H1 (cell line): Measurements from ENCODE around the gene SESN1.

Source experiments
- BACH1 ChIP-seq: IDR thresholded peaks from 2 replicates; pipeline ENCODE4 v1.6.1; 2012; ENCODE audit warnings: low read length, improper control_type of control experiment
- CBX5 ChIP-seq: fragments of 300-800, 300-1000 bp; sonication (generic); IDR thresholded peaks from 2 replicates; pipeline ENCODE4 v1.7.1; 2016; ENCODE audit warnings: antibody characterized with exemption, low read length, low read depth
- CTCF ChIP-seq, 3 experiments: IDR thresholded peaks; 1 replicate in 2 of 3; 2 replicates in 1 of 3; pipeline versions ENCODE4 v1.5.1 to v1.6.1; 2011; ENCODE audit warnings: low read length in 3 of 3, mild to moderate bottlenecking in 3 of 3, inconsistent platforms in 2 of 3, low read depth in 1 of 3, moderate library complexity in 1 of 3; ENCODE audit not compliant: insufficient read depth in 1 of 3; ENCODE audit errors: control extremely low read depth in 1 of 3
- FOSL1 ChIP-seq: IDR thresholded peaks from 2 replicates; pipeline ENCODE4 v1.6.1; 2011; ENCODE audit warnings: mild to moderate bottlenecking, low read depth, low read length, moderate library complexity; ENCODE audit not compliant: insufficient read depth
- HDAC2 ChIP-seq, 2 experiments: fragments of 300-600 bp in 1 of 2; sonication (generic) in 1 of 2; IDR thresholded peaks; 2 replicates each; pipeline ENCODE4 v1.6.1; 2011 to 2012; ENCODE audit warnings: low read depth in 2 of 2, low read length in 2 of 2, mild to moderate bottlenecking in 2 of 2, moderate library complexity in 2 of 2, borderline replicate concordance in 1 of 2, inconsistent platforms in 1 of 2
- POLR2A ChIP-seq, 2 experiments: IDR thresholded peaks; 1 replicate in 1 of 2; 2 replicates in 1 of 2; pipeline ENCODE4 v1.6.1; 2011; ENCODE audit warnings: low read depth in 2 of 2, low read length in 2 of 2, mild to moderate bottlenecking in 2 of 2; ENCODE audit errors: control extremely low read depth in 1 of 2
- RAD21 ChIP-seq, 2 experiments: IDR thresholded peaks in 1 of 2; conservative IDR thresholded peaks in 1 of 2; 2 replicates each; pipeline ENCODE4 v1.6.1; 2011; ENCODE audit warnings: low read depth in 2 of 2, low read length in 2 of 2, improper control_type of control experiment in 1 of 2, inconsistent platforms in 1 of 2, mild to moderate bottlenecking in 1 of 2, moderate library complexity in 1 of 2
- RXRA ChIP-seq: IDR thresholded peaks from 2 replicates; pipeline ENCODE4 v1.6.1; 2011; ENCODE audit warnings: low read depth, mild to moderate bottlenecking, low read length, moderate library complexity; ENCODE audit not compliant: insufficient read depth
- SUZ12 ChIP-seq: fragments of 200-600 bp; sonication (generic); IDR thresholded peaks from 2 replicates; pipeline ENCODE4 v1.6.1; 2012; ENCODE audit warnings: mild to moderate bottlenecking, inconsistent platforms, low read length, moderate library complexity, mixed read lengths
- USF2 ChIP-seq: IDR thresholded peaks from 2 replicates; pipeline ENCODE4 v1.6.1; 2011; ENCODE audit warnings: low read length, improper control_type of control experiment
- TF ChIP-seq, protein P1 (sequence below): IDR thresholded peaks from 2 replicates; pipeline ENCODE4 v1.6.1; 2012; ENCODE audit warnings: low read length, inconsistent platforms

- TF ChIP-seq USF2 (no peak), CTCF (IDR thresholded peaks at IDR 0.05; ENCODE audit: control extremely low read depth in 1 of 3, insufficient read depth in 1 of 3, low read depth in 1 of 3, low read length in 3 of 3) (no peak), RXRA (no peak), CBX5 (no peak), FOSL1 (no peak), HDAC2 (IDR thresholded peaks at IDR 0.05; ENCODE audit: borderline replicate concordance in 1 of 2, low read depth in 2 of 2, low read length in 2 of 2) (no peak), SUZ12 (no peak), RAD21 (IDR thresholded peaks at IDR 0.05 in 1 of 2, conservative IDR thresholded peaks at IDR 0.05 in 1 of 2; ENCODE audit: low read depth in 2 of 2, low read length in 2 of 2) (no peak), BACH1 (no peak), POLR2A (IDR thresholded peaks at IDR 0.05; ENCODE audit: control extremely low read depth in 1 of 2, low read depth in 2 of 2, low read length in 2 of 2) (no peak)
- TF ChIP-seq, protein P1, sequence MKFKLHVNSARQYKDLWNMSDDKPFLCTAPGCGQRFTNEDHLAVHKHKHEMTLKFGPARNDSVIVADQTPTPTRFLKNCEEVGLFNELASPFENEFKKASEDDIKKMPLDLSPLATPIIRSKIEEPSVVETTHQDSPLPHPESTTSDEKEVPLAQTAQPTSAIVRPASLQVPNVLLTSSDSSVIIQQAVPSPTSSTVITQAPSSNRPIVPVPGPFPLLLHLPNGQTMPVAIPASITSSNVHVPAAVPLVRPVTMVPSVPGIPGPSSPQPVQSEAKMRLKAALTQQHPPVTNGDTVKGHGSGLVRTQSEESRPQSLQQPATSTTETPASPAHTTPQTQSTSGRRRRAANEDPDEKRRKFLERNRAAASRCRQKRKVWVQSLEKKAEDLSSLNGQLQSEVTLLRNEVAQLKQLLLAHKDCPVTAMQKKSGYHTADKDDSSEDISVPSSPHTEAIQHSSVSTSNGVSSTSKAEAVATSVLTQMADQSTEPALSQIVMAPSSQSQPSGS, result no peak
Observed at GRCh38 chr6:108941281-108941680, 153.4 kb downstream of the SESN1 start.
